Left ventricle myocardium inferior (tissue), 1 donor: ENCODE results near the gene RAD23B. TPM values are rescaled to one million over a fixed set of nuclear protein-coding genes. Genes with fewer than 3 reads are reported as not detected.

Source experiments
- DNase-seq: peaks from one replicate; pipeline ENCODE4 v3.0.0-alpha.2; 2020
- H3K27ac ChIP-seq: fragments of 200-600 bp; replicated peaks from 2 replicates; pipeline ENCODE4 v1.8.0; 2021
- H3K27me3 ChIP-seq: fragments of 200-600 bp; 2 replicates; pipeline ENCODE4 v1.8.0; 2021; ENCODE audit warnings: low read depth
- H3K36me3 ChIP-seq: fragments of 200-600 bp; 2 replicates; pipeline ENCODE4 v1.8.0; 2021
- H3K4me1 ChIP-seq: fragments of 200-600 bp; 2 replicates; pipeline ENCODE4 v1.8.0; 2021
- H3K4me3 ChIP-seq: fragments of 200-600 bp; 2 replicates; pipeline ENCODE4 v1.8.0; 2021; ENCODE audit warnings: mild to moderate bottlenecking, moderate library complexity
- H3K9me3 ChIP-seq: fragments of 200-600 bp; replicated peaks from 2 replicates; pipeline ENCODE4 v1.8.0; 2021
- CTCF ChIP-seq: fragments of 200-600 bp; IDR thresholded peaks from 2 replicates; pipeline ENCODE4 v1.8.0; 2021; ENCODE audit warnings: antibody characterized with exemption, mild to moderate bottlenecking, borderline replicate concordance
- intact Hi-C: fragments of 100-400 bp; cut with micrococcal nuclease; formaldehyde crosslinking; loops from one replicate; pipeline ENCODE4 v1.11.0; 2022
- total RNA-seq: library from RNA; stranded (reverse); fragmentation: NEBNext Ultra II Directional; extraction: Animal tissue kit (Norgen Biotek cat#: 25700); gene quantifications from one replicate; pipeline ENCODE4 v1.2.1, GENCODE V29; 2021
- donor health status: DM: no; HTN: yes; CAD: no; lungs with severe emphysema.

The RAD23B gene
- total RNA-seq, 1 donor from 2014 or later: 104 TPM

DNA sequence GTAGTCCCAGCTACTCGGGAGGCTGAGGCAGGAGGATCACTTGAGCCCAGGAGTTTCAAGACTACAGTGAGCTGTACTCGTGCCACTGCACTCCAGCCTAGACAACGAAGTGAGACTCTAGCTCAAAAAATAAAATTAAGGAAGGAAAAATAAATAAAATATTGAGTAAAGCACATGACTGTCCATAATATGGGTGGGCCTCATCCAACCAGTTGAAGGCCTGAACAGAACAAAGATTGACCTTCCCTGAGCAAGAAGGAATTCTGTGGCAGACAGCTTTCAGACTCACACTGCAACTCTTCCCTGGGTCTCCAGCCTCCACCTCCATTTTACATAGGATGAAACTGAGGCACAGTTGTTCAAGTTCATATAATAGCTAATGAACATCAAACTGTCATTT is 72.3 kb downstream of the RAD23B start:
- no peak for DNase-seq
- no peak overlapping the region for H3K27ac ChIP-seq
- H3K9me3 ChIP-seq: peaks cover 12% of the 10 kb centered on the region
- H3K4me1 ChIP-seq: no peaks in the 10 kb centered on the region
- no peak overlapping the region for H3K4me3 ChIP-seq
- no peak for TF ChIP-seq CTCF
- no peaks in the 10 kb centered on the region for H3K36me3 ChIP-seq
- intact Hi-C loops: no loop called here
- peaks cover 3% of the 10 kb centered on the region for H3K27me3 ChIP-seq

DNA sequence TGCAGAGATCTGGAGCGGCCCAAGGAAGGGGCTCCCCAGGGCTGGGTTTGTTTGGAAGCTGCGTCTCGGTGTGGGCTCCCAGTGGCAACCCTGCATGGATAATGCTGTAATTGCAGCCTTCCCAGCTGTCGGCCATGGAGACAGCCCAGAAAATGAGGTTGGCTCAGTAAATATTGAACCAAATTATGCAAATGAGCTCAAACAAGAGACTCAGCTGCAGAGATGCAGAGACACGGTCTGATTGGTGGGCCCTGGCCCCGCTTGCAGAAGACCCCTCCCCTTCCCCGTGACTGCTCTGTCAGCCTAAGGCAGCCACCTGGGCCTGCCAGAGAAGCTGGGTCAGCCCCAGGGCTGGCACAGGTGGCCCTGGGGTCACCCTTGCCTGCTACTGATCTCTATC is 75.9 kb downstream of the RAD23B start:
- DNase-seq: no peak
- no peak overlapping the region for H3K4me3 ChIP-seq
- no peaks in the 10 kb centered on the region for H3K36me3 ChIP-seq
- H3K27ac ChIP-seq: no peak overlapping the region
- H3K9me3 ChIP-seq: peaks cover 3% of the 10 kb centered on the region
- intact Hi-C loops: no loop called here
- H3K27me3 ChIP-seq: no peaks in the 10 kb centered on the region
- TF ChIP-seq CTCF: no peak
- no peaks in the 10 kb centered on the region for H3K4me1 ChIP-seq

DNA sequence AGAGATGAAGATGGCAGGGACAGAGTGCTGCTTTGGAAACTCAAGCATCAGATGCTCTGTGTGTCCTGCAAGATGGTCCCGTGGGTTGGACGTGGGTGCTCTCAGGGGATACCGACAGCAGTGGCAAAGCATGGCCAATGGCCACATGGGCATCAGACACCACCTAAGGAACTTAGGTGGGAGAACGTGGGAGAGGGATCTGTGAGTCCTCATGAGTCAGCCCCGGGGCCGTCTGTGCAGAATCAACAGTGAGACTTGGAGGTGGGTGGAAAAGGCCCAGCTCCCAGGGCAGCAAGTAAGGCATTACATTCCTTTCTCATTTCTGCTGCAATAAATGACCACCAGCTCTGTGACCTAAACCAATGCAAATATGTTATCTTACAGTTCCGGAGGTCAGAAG is 77.0 kb downstream of the RAD23B start:
- intact Hi-C loops: no loop called here
- H3K27ac ChIP-seq: no peak overlapping the region
- H3K27me3 ChIP-seq: no peaks in the 10 kb centered on the region
- H3K4me1 ChIP-seq: no peaks in the 10 kb centered on the region
- no peak for DNase-seq
- H3K4me3 ChIP-seq: no peak overlapping the region
- no peaks in the 10 kb centered on the region for H3K36me3 ChIP-seq
- no peak for TF ChIP-seq CTCF
- no peaks in the 10 kb centered on the region for H3K9me3 ChIP-seq

- Histone ChIP-seq H3K27ac (no peak overlapping the region), H3K4me1 (no peaks in the 10 kb centered on the region), H3K9me3 (no peaks in the 10 kb centered on the region), H3K4me3 (no peak overlapping the region), H3K27me3 (no peaks in the 10 kb centered on the region), H3K36me3 (no peaks in the 10 kb centered on the region)
- no peak for DNase-seq
- TF ChIP-seq CTCF: no peak
- intact Hi-C loops: no loop called here
Measured at GRCh38 chr9:107361816-107362215, 78.7 kb downstream of the RAD23B start.

- Histone ChIP-seq H3K4me3 (no peak overlapping the region), H3K9me3 (no peaks in the 10 kb centered on the region), H3K36me3 (no peaks in the 10 kb centered on the region), H3K27me3 (no peaks in the 10 kb centered on the region), H3K4me1 (no peaks in the 10 kb centered on the region), H3K27ac (no peak overlapping the region)
- TF ChIP-seq CTCF: no peak
- intact Hi-C loops: no loop called here
- peak; percentile 17 for DNase-seq
Measured at GRCh38 chr9:107363516-107364152, 80.6 kb downstream of the RAD23B start.
